ENCODE results near the gene ZNF207. TPM values are rescaled to one million over a fixed set of nuclear protein-coding genes. Genes with fewer than 3 reads are reported as not detected.

ZNF207 gene
- total and polyA plus RNA-seq, 10 of the 15 experiments (the other 5 are each of a cell fraction or from before 2014, with no cell fraction given), result 156 to 348 (median 205) TPM

GRCh38 chr17:32319548-32319905 lies 30.4 kb upstream of the ZNF207 start (continued):
- peak; percentile 43 for TF ChIP-seq SKIL (IDR thresholded peaks at IDR 0.05; ENCODE audit: low read depth, poor library complexity, severe bottlenecking)
- peak; percentile 35 for TF ChIP-seq RUNX3 (IDR thresholded peaks at IDR 0.05; ENCODE audit: low read length)
- TF ChIP-seq ZNF24 (IDR thresholded peaks at IDR 0.05), result no peak
- TF ChIP-seq SIX5 (IDR thresholded peaks at IDR 0.05; ENCODE audit: low read depth, low read length, severe bottlenecking), result no peak
- TF ChIP-seq RAD21 (IDR thresholded peaks at IDR 0.05; ENCODE audit: insufficient read depth, low read depth, low read length), result peak; percentile 92
- TF ChIP-seq PKNOX1 (IDR thresholded peaks at IDR 0.05), result no peak
- TF ChIP-seq RCOR1 (conservative IDR thresholded peaks at IDR 0.05; ENCODE audit: low read depth, low read length), result 0 out of 2 replicates have a peak, but pooled peaks have one; percentile 56
- peak; percentile 70 for TF ChIP-seq NR2F1 (conservative IDR thresholded peaks at IDR 0.05)
- 0 out of 2 replicates have a peak, but pooled peaks have one; percentile 56 for TF ChIP-seq NBN (IDR thresholded peaks at IDR 0.05)
- TF ChIP-seq, protein P1, sequence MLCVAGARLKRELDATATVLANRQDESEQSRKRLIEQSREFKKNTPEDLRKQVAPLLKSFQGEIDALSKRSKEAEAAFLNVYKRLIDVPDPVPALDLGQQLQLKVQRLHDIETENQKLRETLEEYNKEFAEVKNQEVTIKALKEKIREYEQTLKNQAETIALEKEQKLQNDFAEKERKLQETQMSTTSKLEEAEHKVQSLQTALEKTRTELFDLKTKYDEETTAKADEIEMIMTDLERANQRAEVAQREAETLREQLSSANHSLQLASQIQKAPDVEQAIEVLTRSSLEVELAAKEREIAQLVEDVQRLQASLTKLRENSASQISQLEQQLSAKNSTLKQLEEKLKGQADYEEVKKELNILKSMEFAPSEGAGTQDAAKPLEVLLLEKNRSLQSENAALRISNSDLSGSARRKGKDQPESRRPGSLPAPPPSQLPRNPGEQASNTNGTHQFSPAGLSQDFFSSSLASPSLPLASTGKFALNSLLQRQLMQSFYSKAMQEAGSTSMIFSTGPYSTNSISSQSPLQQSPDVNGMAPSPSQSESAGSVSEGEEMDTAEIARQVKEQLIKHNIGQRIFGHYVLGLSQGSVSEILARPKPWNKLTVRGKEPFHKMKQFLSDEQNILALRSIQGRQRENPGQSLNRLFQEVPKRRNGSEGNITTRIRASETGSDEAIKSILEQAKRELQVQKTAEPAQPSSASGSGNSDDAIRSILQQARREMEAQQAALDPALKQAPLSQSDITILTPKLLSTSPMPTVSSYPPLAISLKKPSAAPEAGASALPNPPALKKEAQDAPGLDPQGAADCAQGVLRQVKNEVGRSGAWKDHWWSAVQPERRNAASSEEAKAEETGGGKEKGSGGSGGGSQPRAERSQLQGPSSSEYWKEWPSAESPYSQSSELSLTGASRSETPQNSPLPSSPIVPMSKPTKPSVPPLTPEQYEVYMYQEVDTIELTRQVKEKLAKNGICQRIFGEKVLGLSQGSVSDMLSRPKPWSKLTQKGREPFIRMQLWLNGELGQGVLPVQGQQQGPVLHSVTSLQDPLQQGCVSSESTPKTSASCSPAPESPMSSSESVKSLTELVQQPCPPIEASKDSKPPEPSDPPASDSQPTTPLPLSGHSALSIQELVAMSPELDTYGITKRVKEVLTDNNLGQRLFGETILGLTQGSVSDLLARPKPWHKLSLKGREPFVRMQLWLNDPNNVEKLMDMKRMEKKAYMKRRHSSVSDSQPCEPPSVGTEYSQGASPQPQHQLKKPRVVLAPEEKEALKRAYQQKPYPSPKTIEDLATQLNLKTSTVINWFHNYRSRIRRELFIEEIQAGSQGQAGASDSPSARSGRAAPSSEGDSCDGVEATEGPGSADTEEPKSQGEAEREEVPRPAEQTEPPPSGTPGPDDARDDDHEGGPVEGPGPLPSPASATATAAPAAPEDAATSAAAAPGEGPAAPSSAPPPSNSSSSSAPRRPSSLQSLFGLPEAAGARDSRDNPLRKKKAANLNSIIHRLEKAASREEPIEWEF (IDR thresholded peaks at IDR 0.05; ENCODE audit: insufficient replicate concordance, low read depth, low read length), result peak; percentile 83
- TF ChIP-seq, protein P2, sequence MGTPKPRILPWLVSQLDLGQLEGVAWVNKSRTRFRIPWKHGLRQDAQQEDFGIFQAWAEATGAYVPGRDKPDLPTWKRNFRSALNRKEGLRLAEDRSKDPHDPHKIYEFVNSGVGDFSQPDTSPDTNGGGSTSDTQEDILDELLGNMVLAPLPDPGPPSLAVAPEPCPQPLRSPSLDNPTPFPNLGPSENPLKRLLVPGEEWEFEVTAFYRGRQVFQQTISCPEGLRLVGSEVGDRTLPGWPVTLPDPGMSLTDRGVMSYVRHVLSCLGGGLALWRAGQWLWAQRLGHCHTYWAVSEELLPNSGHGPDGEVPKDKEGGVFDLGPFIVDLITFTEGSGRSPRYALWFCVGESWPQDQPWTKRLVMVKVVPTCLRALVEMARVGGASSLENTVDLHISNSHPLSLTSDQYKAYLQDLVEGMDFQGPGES (IDR thresholded peaks at IDR 0.05), result no peak
- TF ChIP-seq IRF4 (IDR thresholded peaks at IDR 0.05; ENCODE audit: low read depth, low read length), result peak; percentile 70; the same call in 1 of the 2 replicates
- no peak for TF ChIP-seq FOS (IDR thresholded peaks at IDR 0.05; ENCODE audit: borderline replicate concordance, extremely low read depth, insufficient read length)
- TF ChIP-seq GATAD2B (conservative IDR thresholded peaks at IDR 0.05; ENCODE audit: low read depth), result peak; percentile 77; the same call in 1 of the 2 replicates
- peak; percentile 76; the same call in 1 of the 2 replicates for TF ChIP-seq ZNF217 (IDR thresholded peaks at IDR 0.05)
- TF ChIP-seq, protein P3, sequence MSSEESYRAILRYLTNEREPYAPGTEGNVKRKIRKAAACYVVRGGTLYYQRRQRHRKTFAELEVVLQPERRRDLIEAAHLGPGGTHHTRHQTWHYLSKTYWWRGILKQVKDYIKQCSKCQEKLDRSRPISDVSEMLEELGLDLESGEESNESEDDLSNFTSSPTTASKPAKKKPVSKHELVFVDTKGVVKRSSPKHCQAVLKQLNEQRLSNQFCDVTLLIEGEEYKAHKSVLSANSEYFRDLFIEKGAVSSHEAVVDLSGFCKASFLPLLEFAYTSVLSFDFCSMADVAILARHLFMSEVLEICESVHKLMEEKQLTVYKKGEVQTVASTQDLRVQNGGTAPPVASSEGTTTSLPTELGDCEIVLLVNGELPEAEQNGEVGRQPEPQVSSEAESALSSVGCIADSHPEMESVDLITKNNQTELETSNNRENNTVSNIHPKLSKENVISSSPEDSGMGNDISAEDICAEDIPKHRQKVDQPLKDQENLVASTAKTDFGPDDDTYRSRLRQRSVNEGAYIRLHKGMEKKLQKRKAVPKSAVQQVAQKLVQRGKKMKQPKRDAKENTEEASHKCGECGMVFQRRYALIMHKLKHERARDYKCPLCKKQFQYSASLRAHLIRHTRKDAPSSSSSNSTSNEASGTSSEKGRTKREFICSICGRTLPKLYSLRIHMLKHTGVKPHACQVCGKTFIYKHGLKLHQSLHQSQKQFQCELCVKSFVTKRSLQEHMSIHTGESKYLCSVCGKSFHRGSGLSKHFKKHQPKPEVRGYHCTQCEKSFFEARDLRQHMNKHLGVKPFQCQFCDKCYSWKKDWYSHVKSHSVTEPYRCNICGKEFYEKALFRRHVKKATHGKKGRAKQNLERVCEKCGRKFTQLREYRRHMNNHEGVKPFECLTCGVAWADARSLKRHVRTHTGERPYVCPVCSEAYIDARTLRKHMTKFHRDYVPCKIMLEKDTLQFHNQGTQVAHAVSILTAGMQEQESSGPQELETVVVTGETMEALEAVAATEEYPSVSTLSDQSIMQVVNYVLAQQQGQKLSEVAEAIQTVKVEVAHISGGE (CRISPR knock-in tag; IDR thresholded peaks at IDR 0.05), result no peak
- peak; percentile 59 for TF ChIP-seq IKZF1 (conservative IDR thresholded peaks at IDR 0.05)
- peak; percentile 99 for TF ChIP-seq MEF2B (IDR thresholded peaks at IDR 0.05; ENCODE audit: partially characterized antibody, poor library complexity, severe bottlenecking)
